HEK293T (cell line): ENCODE results near the gene NME4.
"Not testable (repeated sequence)": the region's sequence is repeated elsewhere in the genome, so short reads cannot be mapped to it uniquely, and the experiment has no call there.

Experiments used
- CTCF ChIA-PET: fragments of 350-600 bp; formaldehyde crosslinking; extraction: SDS; loops from one replicate; lab custom pipeline; 2021; ENCODE audit warnings: antibody characterized with exemption, inconsistent platforms; lab: Yijun Ruan, JAX
- POLR2A ChIA-PET: fragments of 350-600 bp; formaldehyde crosslinking; extraction: SDS; loops from one replicate; lab custom pipeline; 2020; ENCODE audit warnings: antibody characterized with exemption, inconsistent platforms; lab: Yijun Ruan, JAX
- DNase-seq: peaks from one replicate; pipeline ENCODE4 v3.0.0; 2012; ENCODE audit warnings: mixed read lengths; ENCODE audit errors: extremely low spot score
- ARNT ChIP-seq: fragments of 450-650 bp; IDR thresholded peaks from 2 replicates; pipeline ENCODE4 v1.6.1; 2017; ENCODE audit warnings: mild to moderate bottlenecking
- BHLHE40 ChIP-seq: fragments of 450-650 bp; IDR thresholded peaks from 2 replicates; pipeline ENCODE4 v1.6.1; 2016; ENCODE audit warnings: mild to moderate bottlenecking, moderate library complexity, borderline replicate concordance
- CTBP1 ChIP-seq: fragments of 450-650 bp; IDR thresholded peaks from 2 replicates; pipeline ENCODE4 v1.6.1; 2016; ENCODE audit warnings: borderline replicate concordance
- ELF4 ChIP-seq: fragments of 450-650 bp; IDR thresholded peaks from 2 replicates; pipeline ENCODE4 v1.6.1; 2017; ENCODE audit warnings: antibody characterized with exemption
- FOXA1 ChIP-seq: fragments of 450-650 bp; IDR thresholded peaks from 2 replicates; pipeline ENCODE4 v1.6.1; 2016; ENCODE audit warnings: mild to moderate bottlenecking
- FOXK2 ChIP-seq: fragments of 450-650 bp; IDR thresholded peaks from 2 replicates; pipeline ENCODE4 v1.6.1; 2016; ENCODE audit warnings: mild to moderate bottlenecking
- FOXM1 ChIP-seq: fragments of 450-650 bp; IDR thresholded peaks from 2 replicates; pipeline ENCODE4 v1.6.1; 2017; ENCODE audit warnings: mild to moderate bottlenecking, borderline replicate concordance
- HDGF ChIP-seq: fragments of 450-650 bp; IDR thresholded peaks from 2 replicates; pipeline ENCODE4 v1.6.1; 2017; ENCODE audit warnings: antibody characterized with exemption, borderline replicate concordance
- L3MBTL2 ChIP-seq: fragments of 450-650 bp; conservative IDR thresholded peaks from 2 replicates; pipeline ENCODE4 v1.6.1; 2016; ENCODE audit warnings: mild to moderate bottlenecking
- LEF1 ChIP-seq: fragments of 450-650 bp; IDR thresholded peaks from 2 replicates; pipeline ENCODE4 v1.6.1; 2017; ENCODE audit warnings: mild to moderate bottlenecking, borderline replicate concordance
- NFRKB ChIP-seq: fragments of 450-650 bp; IDR thresholded peaks from 2 replicates; pipeline ENCODE4 v1.6.1; 2016; ENCODE audit warnings: mild to moderate bottlenecking, moderate library complexity
- SP1 ChIP-seq: fragments of 450-650 bp; IDR thresholded peaks from 2 replicates; pipeline ENCODE4 v1.6.1; 2017
- SUZ12 ChIP-seq: fragments of 450-650 bp; IDR thresholded peaks from 2 replicates; pipeline ENCODE4 v1.6.1; 2016; ENCODE audit warnings: mild to moderate bottlenecking
- TARDBP ChIP-seq: fragments of 450-650 bp; IDR thresholded peaks from 2 replicates; pipeline ENCODE4 v1.6.1; 2016
- ZNF384 ChIP-seq: fragments of 450-650 bp; IDR thresholded peaks from 2 replicates; pipeline ENCODE4 v1.6.1; 2016
- TF ChIP-seq, protein P1 (sequence below): fragments of 450-650 bp; IDR thresholded peaks from 2 replicates; pipeline ENCODE4 v1.6.1; 2016

Gene NME4

DNA sequence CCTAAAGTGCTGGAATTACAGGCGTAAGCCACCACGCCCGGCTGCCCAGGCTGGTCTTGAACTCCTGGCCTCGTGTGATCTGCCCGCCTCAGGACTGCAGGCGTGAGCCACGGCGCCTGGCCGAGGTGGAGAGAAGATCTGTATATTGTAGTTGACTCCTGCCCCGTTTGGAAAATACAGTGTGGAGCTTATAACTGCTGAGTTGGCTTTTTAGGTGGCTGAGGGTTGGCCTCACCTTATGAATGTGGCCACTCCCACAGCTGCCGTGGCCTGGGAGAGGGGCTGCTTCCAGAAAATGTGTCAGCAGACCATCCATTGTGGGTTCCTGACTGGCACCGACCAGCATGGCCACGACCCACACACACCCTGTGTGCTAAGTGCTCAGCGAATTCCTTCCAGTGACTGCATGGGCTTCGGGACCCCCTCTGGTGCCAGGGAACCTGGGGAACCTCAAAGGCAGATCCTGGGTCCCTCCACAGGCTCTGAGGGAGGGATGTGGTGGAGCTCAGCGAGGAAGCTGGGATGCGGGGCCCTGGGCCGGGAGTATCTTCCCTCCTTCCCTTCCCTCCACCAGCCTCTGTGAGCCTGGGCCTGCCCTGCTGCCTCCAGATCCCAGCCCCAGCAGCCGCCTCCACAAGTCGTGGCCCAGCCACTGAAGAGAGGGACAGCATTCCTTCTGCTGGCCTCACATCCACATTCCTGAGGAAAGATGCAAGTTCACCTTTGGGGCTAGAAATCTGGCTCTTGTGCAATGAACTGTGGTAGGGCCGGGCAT lies 17.6 kb downstream of the NME4 start:
- no peak for TF ChIP-seq CTBP1
- no peak for TF ChIP-seq HDGF
- no peak for DNase-seq
- ChIA-PET CTCF (no interaction called here), POLR2A (no interaction called here)

DNA sequence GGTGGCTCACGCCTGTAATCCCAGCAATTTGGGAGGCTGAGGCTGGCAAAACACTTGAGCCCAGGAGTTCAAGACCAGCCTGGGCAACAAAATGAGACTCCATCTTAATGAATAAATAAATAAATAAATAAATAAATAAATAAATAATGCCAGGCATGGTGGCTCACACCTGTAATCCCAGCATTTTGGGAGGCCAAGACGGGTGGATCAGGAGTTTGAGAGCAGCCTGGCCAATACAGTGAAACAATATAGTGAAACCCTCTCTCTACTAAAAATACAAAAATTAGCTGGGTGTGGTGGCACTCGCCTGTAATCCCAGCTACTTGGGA lies 18.1 kb downstream of the NME4 start:
- CTCF ChIA-PET, DNase-seq, POLR2A ChIA-PET: not testable (repeated sequence)

DNA sequence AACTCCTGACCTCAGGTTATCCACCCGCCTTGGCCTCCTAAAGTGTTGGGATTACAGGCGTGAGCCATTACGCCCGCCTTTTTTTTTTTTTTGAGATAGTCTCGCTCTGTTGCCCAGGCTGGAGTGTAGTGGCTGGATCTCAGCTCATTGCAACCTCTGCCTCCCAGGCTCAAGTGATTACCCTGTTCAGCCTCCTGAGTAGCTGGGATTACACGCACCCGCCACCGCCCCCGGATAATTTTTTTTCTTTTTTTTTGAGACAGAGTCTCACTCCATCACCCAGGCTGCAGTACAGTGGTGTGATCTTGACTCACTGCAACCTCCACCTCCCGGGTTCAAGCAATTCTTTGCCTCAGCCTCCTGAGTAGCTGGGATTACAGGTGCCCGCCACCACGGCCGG lies 25.2 kb downstream of the NME4 start:
- POLR2A ChIA-PET, DNase-seq: not testable (repeated sequence)
- CTCF ChIA-PET, result interaction anchor here (0.7 kb wide), 1 partner anchor 272 kb away, joined by 7 read pairs; no protein-coding TSS in a partner anchor

DNA sequence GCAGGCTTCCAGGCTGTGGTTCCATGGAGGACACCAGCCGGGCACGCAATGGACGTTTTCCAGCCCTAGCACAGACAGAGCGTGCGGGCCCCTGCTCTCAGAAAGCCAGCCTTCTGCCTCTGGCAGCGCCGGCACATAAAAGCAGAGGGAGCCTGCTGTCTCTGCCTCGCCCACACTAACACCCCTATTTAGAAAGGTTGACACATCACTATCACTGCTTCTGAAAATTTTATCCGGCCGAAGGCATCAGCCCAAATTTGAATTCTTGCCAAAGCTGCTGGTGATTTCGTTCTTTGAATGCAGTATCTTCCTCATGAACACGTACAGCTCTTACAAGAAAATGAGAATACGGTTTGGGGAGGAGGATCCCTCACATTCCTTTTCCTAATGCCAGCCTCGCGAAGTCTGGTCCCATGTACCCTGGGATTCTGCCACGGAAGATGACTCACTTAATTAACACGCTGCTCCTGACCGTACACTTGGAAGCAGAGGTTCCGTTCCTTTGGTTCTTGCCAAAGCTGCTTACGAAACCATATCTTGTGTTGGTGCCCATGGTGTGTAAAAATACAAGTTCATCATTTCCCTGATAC lies 27.1 kb downstream of the NME4 start:
- CTCF ChIA-PET, result no interaction called here
- TF ChIP-seq FOXA1 (no peak), CTBP1 (no peak), NFRKB (no peak), FOXM1 (no peak)
- POLR2A ChIA-PET, result interaction anchor here (1.0 kb wide), 1 partner anchor 26 kb away, joined by 5 read pairs; no protein-coding TSS in a partner anchor
- DNase-seq, result no peak

DNA sequence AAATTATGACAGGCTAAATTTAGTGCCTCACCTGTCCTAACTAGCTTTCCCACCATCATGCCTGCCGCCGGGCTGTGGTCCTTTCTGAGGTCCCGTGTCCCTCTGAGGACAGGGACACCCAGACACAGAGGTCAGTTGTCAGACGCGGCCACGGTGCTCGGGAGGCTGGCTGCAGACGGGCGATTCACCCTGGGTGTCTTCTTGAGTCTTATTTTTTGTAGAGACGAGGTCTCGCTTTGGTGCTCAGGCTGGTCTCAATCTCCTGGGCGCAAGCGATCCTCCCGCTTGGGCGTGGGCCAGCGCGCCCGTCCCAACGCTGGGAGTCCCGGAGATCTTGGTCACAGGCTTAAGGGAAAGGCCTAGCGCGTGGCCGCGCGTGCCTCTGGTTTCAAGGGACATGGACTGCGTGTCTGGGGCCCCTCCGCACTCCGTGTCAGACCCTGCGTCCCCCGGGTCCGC lies 27.7 kb downstream of the NME4 start:
- POLR2A ChIA-PET, result interaction anchor here (0.7 to 1.4 kb wide), 5 partner anchors 12 to 60 kb away, joined by 3 to 6 read pairs (median 3); partner anchors contain the start of gene DECR2
- DNase-seq, result no peak

DNA sequence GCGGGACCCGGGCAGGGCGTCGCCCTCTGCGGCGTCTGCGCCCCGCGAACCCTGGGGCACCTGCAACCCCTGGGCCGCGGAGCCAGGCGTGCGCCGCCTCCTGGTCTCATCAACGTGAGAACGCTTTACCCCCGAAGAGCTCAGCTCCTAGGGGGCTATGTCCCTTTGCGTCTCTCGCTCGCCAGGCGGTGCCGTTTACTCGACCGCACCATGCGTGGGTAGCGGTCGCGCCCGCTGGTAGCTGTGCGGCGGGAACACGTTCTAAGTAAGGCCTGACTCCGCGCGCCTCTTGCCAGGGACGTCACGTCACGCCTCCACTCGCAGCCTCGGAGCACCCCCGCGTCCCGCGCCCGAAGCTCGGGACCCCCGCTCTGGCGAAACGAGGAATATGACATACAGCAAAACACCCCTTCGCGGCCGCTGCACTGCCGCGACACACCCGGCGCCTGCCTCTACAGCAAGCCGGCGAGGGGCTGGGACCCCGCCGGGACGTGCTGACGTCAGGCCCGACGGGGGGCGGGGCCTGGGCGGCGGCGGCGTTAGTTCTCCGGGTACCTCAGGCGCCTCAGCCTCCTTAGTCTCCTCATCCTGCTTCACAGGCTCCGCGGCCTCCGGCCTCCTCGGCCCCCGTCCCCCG lies 28.2 kb downstream of the NME4 start, which contains the start of gene RAB11FIP3:
Gene RAB11FIP3 (plus strand): TSS at position 568 of the 637 bp plus-strand sequence. CDS start 358 bp downstream, outside the sequence.
- TF ChIP-seq SUZ12 (no peak), CTBP1 (no peak), BHLHE40 (no peak), LEF1 (no peak), SP1 (no peak), L3MBTL2 (peak; percentile 83), ARNT (no peak)
- ChIA-PET CTCF (interaction anchor here (1.3 kb wide), 1 partner anchor 62 kb away, joined by 3 read pairs; no protein-coding TSS in a partner anchor), POLR2A (interaction anchor here (0.7 to 1.4 kb wide), 6 partner anchors 11 to 59 kb away, joined by 3 to 6 read pairs (median 3); partner anchors contain the start of gene DECR2)
- DNase-seq, result peak; percentile 88

More for the DNA sequence above, 27.7 kb downstream of the NME4 start:
- CTCF ChIA-PET, result interaction anchor here (1.3 kb wide), 1 partner anchor 63 kb away, joined by 3 read pairs; no protein-coding TSS in a partner anchor
- TF ChIP-seq FOXM1 (no peak), NFRKB (no peak), FOXA1 (no peak), SUZ12 (no peak), ELF4 (no peak), L3MBTL2 (no peak), HDGF (no peak), FOXK2 (no peak), LEF1 (no peak)

DNA sequence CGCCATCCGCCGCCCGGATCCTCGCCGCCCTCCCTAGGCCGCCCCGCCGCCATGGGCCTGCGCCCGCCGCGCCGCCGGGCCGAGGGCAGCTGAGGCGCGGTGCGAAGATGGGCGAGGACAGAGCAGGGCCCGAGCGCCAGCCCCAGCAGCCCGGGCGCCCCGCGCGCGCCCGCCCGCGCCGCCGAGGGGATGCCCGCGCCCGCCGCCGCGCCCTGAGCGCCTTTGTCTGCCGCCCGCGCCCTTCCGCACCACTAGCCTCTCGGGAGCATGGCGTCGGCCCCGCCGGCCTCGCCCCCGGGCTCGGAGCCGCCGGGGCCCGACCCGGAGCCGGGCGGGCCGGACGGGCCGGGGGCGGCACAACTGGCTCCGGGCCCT lies 28.7 kb downstream of the NME4 start:
- CTCF ChIA-PET, result interaction anchor here (1.3 kb wide), 1 partner anchor 62 kb away, joined by 3 read pairs; no protein-coding TSS in a partner anchor
- DNase-seq, result peak; percentile 28
- TF ChIP-seq ARNT (no peak), BHLHE40 (no peak), FOXM1 (no peak), HDGF (no peak), ZNF384 (no peak), TARDBP (no peak), L3MBTL2 (no peak), CTBP1 (no peak), NFRKB (no peak), SUZ12 (no peak), FOXA1 (no peak), ELF4 (no peak), LEF1 (no peak), FOXK2 (no peak), SP1 (no peak)
- TF ChIP-seq, protein P1, sequence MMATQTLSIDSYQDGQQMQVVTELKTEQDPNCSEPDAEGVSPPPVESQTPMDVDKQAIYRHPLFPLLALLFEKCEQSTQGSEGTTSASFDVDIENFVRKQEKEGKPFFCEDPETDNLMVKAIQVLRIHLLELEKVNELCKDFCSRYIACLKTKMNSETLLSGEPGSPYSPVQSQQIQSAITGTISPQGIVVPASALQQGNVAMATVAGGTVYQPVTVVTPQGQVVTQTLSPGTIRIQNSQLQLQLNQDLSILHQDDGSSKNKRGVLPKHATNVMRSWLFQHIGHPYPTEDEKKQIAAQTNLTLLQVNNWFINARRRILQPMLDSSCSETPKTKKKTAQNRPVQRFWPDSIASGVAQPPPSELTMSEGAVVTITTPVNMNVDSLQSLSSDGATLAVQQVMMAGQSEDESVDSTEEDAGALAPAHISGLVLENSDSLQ, result no peak
- POLR2A ChIA-PET, result interaction anchor here (0.7 to 1.4 kb wide), 7 partner anchors 13 to 59 kb away, joined by 3 to 6 read pairs (median 3); partner anchors contain the start of gene DECR2
